Activated CD4-positive, CD25-positive, alpha-beta regulatory T cell (primary cell): ENCODE results near the gene SLC16A5.
A peak's percentile ranks its signal among the peaks of the same experiment; 100 is the strongest.
"Not testable (repeated sequence)": the region's sequence is repeated elsewhere in the genome, so short reads cannot be mapped to it uniquely, and the experiment has no call there.

Experiments used
- DNase-seq, 4 experiments: peaks; one replicate each; lab custom pipeline; 2025; lab: John Stamatoyannopoulos, UW

Gene SLC16A5

DNA sequence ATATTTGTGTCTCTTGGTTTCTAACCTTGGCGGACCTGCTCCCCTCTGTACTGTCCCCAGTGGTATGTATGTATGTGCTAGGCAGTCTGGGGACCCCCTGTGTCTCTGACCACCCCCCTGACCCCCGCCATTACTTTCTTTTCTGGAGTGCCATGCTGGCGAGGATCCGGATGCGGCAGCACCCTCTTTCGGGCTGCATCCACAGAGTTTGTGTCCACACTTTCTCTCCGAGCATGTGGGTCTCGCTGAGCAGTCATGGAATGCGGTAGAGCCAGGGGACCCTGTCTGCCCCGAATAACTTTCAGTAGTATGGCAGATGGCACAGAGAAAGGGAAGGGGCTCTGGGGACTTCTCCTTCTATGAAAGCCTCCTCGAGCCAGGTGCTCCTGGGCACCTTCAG, 23.7 kb upstream of the SLC16A5 start:
- no peak for DNase-seq

GRCh38 chr17:75064460-75064859, 23.3 kb upstream of the SLC16A5 start:
- DNase-seq, result no peak

DNA sequence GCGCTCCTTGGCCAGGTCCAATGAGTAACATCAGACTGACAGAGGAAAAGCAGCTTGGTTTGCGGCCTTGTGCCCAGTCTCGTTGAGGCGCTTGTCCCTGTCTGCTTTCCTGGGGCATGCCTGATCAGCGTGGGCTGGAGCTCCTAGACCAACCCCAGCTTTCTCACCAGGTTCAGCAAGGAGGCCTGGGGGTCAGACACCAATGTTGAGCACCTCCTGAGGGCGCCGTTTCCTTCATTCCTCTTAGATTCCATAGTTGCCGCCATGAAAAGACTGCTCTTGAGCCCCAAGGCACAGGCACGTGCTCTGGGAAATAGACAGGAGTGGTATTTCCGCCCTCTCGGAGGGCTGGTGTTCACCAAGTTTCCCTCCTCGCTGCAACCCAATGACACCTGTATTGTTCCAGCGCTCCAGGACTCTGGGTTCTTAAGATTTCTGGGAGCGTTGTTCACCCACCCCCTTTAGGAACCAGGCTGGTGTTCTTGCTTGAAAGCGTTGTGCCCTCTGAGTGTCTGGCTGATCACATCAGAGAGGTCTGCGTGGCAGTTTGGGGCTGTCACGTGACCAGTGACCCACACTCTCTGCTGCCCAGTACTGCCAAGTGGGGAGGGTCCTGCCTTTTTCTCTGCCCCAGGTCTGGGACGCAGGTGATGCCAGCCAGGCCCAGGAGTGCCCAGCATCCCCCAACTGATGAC, 22.7 kb upstream of the SLC16A5 start:
- DNase-seq, result no peak

- no peak for DNase-seq
These were observed 22.1 kb upstream of the SLC16A5 start for GRCh38 chr17:75065562-75066151.

DNA sequence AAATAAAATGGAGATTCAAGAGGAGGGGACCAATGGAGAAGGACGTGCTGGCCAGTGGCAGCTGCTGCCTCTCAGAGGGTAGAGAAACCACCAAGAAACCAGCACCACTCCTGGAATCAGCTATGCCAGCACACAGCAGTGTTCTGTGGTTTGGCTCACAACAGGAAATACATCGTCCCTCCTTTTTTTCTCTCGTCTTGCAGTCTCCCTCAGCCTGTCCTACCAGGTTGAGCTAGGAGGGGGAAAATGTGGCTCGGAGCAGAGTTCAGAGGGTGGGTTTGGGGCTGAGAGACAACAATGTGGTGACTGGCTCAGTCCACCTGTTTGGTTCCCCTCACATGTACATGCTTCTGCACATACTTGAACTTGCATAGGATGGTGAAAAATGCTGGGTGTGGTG, 19.9 kb upstream of the SLC16A5 start:
- no peak for DNase-seq

- DNase-seq, result no peak
These were observed 19.0 kb upstream of the SLC16A5 start for GRCh38 chr17:75068750-75069149.

GRCh38 chr17:75069783-75070182, 18.0 kb upstream of the SLC16A5 start:
- DNase-seq, result no peak

GRCh38 chr17:75071478-75072271, 16.1 kb upstream of the SLC16A5 start:
- DNase-seq, result not testable (repeated sequence)

- not testable (repeated sequence) for DNase-seq
These were observed 14.8 kb upstream of the SLC16A5 start for GRCh38 chr17:75072909-75073308.

- DNase-seq, result no peak
These were observed 14.1 kb upstream of the SLC16A5 start for GRCh38 chr17:75073618-75074047.

DNA sequence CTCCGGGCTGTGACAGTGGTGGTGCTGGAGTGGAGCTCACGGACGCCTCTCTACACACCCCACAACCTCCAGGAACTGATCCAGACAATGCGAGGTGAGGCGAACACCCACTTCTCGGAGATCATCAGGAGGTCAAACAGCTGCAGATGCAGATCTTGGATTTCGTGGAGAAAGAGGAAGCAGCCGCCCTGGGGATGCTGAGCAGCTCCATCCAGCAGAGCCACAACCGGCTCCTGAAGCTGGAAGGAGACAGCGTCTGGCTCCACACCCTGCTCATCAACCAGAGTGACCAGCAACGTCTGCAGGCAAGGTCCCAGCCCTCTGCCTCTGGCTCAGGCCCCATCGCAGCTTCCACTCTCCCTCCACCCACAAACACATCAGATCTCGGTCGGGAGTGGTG, 13.2 kb upstream of the SLC16A5 start:
- DNase-seq, result no peak

DNA sequence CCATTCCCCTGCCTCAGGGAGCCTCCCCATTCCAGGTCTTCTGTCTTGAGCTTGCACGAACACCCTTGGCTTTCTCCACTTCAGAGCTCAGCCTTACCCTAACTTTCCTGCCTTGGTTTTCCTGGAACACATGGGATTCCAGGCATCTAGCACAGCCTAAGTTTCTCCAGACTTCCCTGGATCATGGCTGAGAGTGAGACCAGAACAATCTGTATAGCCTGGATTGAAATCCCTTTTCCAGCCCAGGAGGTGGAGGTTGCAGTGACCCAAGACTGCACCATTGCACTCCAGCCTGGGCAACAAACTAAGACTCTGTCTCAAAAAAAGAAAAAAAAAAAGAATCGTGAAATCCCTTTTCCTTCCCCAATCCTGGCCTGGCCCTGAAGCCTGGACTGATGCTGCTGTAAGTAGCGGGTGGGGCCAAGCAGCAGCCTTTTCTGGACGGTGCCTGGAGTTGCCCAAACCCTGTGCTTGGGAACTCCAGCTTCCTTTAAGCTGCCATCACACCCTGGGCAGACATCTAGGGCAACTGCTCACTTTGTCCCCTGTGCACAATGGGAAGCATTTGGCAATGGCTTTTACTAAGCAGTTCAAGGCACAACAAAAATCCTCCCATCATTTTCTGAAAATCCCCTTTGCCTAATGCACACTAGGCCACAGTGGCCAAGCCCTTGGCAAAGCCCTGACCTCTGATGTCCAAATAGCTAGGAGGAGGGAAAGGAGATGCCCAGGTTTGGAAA, 12.0 kb upstream of the SLC16A5 start:
- DNase-seq, result no peak

GRCh38 chr17:75077072-75077495, 10.7 kb upstream of the SLC16A5 start:
- DNase-seq, result no peak

DNA sequence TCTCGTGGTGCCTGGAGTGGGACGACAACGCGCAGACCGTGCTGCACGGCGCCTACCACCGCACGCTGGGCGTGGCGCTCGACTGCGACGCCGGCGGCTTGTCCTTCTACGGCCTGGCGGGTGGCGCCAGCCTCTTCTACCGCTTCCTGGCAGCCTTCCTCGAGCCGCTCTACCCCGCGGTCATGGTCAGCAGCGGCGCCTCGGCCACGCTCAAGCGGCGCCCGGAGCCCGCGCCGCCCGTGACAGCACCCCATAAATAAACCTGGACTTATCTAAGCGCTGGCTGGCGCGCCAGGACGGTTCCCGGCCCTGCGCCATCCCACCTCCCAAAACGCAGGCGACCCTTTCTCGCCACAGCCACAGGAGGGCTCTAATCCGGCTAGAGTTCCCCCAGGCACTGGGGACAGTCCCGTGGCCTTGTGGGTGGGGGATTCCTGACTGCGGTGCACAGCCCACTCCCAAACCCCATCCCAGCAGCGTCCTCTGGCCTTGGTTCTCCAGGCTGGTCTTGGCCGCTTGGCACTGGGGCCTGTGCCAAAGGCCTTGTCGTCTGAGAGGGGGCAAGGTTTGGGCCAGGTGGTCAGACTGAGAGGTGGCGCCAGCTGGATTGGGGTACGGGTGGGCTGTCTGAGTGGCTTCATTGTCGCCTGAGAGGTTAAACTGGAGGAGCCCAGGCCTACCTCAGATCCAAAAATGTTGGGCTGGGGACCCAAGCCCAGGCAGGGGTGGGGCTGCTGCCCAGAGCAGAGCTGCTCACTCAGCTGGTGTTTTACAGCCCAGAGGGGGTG, 10.1 kb upstream of the SLC16A5 start:
- DNase-seq, result peak; percentile 16 to 46 (median 24)

DNA sequence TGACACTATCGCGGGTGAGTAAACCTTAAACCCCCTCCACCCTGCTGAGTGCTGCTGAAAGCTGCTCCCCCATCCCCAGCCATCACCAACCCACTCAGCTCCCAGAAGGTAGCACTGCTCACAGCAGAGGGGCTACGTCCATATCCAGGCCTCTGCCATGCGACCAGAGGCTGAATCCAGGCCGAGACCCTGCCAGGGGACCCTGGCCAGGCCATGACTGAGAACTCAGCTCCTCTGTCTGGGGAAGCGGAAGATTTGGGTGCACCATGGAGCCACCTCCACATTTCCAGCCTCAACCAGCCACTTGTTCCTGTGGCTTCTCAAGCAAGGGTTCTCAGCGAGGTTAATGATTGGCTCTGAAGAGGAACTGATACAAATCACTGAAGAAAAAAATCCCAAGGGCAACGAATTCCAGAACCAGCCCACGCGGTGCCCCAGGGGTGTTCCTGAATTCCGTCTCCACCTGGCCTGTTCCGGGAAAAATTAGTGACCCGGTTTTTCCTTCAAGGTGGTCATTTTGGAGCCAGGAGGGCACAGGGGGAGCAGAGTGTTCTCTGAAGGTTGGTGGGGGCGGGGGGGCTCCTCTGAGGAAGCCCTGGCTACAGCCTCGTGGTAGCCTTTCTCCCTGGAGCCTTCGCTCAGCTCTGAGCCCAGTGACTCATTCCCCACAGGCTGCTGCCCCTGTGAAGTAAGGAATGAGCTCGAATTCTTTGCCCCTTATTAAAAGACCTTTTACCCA, 9.3 kb upstream of the SLC16A5 start:
- DNase-seq, result no peak

GRCh38 chr17:75079023-75079373, 8.8 kb upstream of the SLC16A5 start:
- DNase-seq, result no peak

GRCh38 chr17:75081611-75082540, 5.9 kb upstream of the SLC16A5 start:
- no peak for DNase-seq

GRCh38 chr17:75082683-75083082, 5.1 kb upstream of the SLC16A5 start:
- no peak for DNase-seq

- DNase-seq, result no peak
These were observed 3.6 kb upstream of the SLC16A5 start for GRCh38 chr17:75084039-75084660.
